GM19397 (cell line): Measurements from ENCODE around the gene CYTH3.
A peak's percentile ranks its signal among the peaks of the same experiment; 100 is the strongest.

ENCODE experiments used
- ATAC-seq: cut with Tn5 transposase; IDR thresholded peaks from one replicate; pipeline ENCODE4 v1.9.1; 2021; ENCODE audit warnings: mild to moderate bottlenecking, moderate library complexity; ENCODE audit not compliant: unreplicated experiment

Gene CYTH3

GRCh38 chr7:6258440-6259182 lies 13.8 kb downstream of the CYTH3 start:
- no peak for ATAC-seq

GRCh38 chr7:6257675-6258074 lies 14.7 kb downstream of the CYTH3 start:
- ATAC-seq: no peak

DNA sequence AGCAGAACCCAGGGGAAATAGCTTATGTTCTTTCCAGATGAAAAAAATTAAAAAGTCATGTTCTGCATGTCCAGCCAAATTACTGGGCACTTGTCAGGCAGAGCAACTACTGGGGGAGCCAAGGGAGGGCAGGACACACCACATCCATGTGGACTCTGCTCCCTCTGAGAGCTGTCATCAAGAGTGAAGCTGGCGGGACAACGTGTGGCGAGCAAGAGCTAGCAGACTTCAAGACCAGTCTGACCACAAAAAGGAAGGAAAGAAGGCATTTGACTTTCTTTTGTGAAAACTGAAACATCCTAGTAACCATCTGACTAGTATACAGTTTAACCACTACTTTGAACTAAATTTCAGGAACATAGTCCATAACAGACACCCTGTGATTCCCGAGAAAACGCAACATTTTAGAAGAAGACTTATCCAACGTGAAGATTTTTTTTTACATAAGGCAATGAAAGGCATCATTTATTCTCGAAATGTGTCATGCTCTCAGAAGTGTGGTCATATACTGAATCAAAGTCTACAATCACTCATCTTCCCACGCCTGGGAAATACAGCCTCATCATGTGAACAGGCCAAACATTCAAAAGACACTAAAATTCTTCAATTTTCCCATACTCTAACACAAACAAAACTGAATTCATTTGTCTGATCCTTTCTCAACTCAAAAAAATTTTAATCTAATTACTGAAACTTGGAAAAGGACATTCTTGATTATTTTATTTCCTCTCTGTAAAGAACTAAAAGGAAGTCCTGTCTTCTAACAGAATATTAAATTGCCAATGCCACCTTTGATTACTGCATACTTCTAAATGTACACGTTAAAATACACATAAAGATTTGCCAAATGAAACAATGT lies 15.5 kb downstream of the CYTH3 start:
- ATAC-seq: peak; percentile 65

- ATAC-seq: no peak
Measured at GRCh38 chr7:6256109-6256483, 16.3 kb downstream of the CYTH3 start.

GRCh38 chr7:6254866-6255265 lies 17.6 kb downstream of the CYTH3 start:
- no peak for ATAC-seq

- no peak for ATAC-seq
Measured at GRCh38 chr7:6252748-6253147, 19.7 kb downstream of the CYTH3 start.

- no peak for ATAC-seq
Measured at GRCh38 chr7:6252341-6252746, 20.1 kb downstream of the CYTH3 start.

- no peak for ATAC-seq
Measured at GRCh38 chr7:6251653-6252052, 20.8 kb downstream of the CYTH3 start.

DNA sequence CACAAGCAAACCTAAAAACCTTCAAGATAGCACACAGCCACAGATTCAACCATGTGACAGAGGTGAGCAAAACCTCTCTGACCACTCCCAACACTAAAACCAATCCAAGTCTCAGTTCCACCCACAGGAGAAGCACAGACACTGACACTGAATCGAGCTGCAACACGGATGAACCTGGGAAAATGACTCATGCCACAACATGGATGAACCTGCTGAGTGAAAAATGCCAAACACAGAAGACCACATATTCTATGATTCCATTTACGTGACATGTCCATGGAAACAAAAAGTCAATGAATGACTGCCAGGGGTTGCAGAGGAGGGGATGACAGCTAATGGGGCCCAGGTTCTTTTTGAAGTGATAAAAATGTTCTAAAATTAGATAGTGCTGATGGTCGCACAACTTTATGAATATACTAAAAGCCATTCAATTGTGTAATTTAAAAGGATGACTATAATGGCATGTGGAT lies 22.0 kb downstream of the CYTH3 start:
- peak; percentile 70 for ATAC-seq

DNA sequence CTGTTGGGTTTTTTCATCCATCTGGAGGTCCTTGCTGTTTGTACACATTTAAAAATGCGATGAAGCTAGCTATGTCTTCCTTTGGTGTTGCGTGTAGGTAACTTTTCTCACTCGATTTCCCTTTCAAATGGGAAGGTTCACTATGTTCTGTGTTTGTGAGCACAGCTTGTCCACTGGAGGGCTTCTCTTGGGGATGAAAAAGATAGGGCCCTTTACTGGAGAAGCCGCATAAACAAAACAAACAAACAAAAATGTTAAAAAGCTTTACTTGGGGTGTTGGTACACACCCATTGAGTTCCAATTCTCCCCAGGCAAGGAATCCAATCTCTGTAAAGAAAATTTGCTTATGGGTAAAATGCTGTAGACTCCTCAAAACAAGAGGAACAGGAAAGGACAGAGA lies 23.4 kb downstream of the CYTH3 start:
- no peak for ATAC-seq

DNA sequence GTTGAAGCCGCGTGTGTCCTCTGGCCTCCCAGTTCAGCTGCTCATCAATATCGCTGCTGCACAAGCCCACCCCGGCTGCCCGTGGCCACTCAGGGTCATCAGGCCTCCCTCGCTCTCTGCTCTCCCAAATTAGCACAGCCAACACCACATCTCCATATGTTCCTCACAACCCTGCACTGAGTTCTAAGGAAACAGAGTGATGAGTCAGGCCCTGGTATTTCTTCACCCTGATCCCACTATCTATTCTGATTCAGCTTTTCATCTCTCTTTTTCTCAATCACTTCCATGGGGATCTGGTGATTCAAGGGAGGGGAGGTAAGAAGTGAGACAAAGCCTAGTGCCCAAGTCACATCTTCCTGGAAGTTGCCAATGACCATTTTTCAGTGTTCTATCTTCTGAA lies 23.8 kb downstream of the CYTH3 start:
- ATAC-seq: no peak

DNA sequence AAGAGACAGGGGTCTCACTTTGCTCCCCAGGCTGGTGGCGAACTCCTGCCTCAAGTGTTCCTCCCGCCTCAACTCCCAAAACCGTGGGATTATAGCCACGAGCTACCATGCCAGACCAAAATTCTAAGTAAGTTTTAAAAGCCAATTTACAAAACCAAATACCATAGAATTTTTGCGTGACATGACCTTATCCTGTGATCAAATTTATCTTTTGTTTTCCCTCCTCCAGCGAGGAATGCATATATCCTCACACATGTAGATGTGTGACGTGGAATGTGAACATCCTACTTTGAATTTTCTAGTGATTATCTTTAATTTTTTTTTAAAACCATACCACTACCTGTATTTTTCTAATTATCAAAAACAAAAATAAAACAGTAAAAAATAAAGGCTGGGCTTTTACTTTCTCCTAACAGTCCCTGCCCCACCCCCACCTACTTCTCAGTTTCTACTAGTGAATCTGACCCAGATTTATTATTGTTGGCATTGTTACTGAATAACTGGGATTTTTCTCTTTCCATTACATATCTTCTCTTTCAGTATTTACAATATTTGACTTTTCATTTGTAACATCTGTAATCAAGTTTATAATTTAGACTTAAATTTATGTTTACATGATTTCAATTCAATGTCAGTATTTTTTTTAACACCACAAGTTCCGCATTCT lies 26.0 kb downstream of the CYTH3 start:
- ATAC-seq: no peak

DNA sequence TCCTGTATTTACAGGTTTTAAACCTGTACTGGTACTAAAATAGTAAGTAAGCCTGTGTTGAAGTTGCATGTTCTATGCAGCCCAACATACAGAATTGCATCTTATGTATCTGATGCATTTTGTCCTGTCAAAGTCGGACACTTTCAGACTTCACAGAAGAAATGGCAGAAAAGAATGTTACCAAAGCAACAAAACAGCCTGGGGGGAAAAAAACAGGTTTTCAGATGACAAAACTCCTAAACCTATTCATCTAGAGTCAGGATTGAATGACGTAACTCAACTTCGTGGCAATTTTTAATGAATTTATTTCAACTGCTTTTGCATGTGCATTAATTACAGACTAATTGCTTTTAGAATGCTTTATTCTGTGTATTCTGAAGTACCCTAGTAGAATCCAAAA lies 28.4 kb downstream of the CYTH3 start:
- ATAC-seq: no peak

DNA sequence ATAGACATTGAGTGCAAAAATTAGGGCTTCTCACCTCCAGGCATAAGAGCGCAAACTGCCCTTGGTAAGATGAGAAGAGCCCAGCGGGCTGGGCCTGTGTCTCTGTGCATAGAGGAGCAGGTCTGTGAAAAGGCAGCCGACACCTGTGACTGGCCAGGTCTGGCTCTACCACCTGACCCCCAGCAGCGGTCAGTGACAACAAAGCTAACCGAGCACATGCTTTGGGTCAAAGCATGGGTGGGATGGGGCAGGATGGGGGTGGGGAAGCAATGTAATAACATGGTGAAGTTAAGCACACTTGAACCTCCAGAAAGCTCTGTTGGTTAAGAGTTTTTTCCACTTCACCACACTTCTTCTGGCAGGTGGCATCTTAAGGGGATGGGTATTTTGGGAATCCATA lies 29.3 kb downstream of the CYTH3 start:
- no peak for ATAC-seq

- ATAC-seq: no peak
Measured at GRCh38 chr7:6242561-6242960, 29.9 kb downstream of the CYTH3 start.

DNA sequence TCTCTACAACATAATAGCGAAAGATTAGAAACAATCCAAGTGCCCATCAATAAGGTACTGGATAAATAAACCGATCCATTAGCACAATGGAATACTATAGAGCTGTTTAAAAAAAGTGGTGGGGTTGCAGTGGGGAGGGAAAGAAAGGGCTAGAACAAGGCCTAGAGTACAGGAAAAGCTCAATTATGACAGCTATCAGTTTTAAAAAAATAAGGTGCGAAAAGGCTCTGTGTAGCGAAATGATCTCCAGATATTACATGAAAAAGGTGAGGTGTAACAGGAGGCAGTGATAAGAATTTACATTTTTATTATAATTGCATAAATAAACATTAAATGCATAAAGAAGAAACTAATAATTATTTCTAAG lies 30.8 kb downstream of the CYTH3 start:
- ATAC-seq: no peak

DNA sequence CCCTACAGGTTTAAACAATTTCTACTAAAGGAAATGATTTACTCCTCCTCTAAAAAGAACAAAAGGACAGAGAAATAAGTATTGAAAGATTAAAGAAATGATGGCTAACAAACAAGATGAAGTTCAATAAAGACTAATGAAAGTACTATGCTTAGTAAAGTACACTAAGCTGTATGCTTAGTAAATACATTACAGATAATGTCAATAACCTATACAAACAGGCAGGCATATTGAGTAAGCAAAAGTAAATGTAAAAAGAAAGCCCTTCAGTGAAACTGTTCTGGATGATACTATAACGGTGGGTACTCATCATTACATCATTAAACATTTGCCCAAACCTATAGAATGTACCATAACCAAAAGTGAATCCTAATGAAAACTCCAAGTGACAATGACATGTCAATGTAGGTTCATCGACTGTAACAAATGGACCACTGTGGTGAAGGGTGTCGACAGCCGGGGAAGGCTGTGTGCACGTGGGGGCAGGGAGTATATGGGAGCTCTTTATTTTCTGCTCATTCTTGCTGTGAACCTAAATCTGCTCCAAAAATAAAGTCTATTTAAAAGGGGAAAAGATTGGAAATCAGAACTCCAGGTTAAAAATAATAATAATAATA lies 34.0 kb downstream of the CYTH3 start:
- ATAC-seq: no peak

DNA sequence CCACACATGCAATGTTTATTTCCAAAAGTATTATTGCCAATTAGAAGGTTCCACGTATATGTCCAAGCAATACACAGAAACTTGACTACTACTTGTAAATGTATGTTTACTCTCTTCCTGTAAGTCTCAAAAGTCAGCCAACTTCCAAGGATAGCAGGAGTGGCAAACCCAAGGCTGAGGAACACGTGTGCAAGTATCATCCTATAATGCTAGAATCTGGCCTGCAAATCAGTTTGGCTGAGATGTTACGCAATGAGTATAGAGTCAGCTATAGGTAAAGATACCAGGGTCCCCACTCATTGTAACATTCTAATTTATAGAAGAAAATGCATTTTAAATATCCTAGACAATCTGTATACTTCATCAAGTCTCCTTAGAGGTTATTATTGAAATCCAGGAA lies 34.7 kb downstream of the CYTH3 start:
- ATAC-seq: no peak

- no peak for ATAC-seq
Measured at GRCh38 chr7:6237011-6237410, 35.4 kb downstream of the CYTH3 start.

- no peak for ATAC-seq
Measured at GRCh38 chr7:6235029-6235871, 37.2 kb downstream of the CYTH3 start.
